GM21360 (cell line): ENCODE data around the gene OSGEP.

Source experiments
- ATAC-seq: cut with Tn5 transposase; IDR thresholded peaks from one replicate; pipeline ENCODE4 v1.9.1; 2021; ENCODE audit warnings: mild to moderate bottlenecking, moderate library complexity; ENCODE audit not compliant: unreplicated experiment

OSGEP gene

GRCh38 chr14:20454516-20455354, at the start of gene OSGEP, which contains the start of gene APEX1:
Gene OSGEP, minus strand, starts transcription at chr14:20454812. Its CDS starts 129 bp downstream, at chr14:20454683.
Gene APEX1, plus strand, starts transcription at chr14:20455226. Its CDS starts 420 bp downstream, at chr14:20455646.
- peak; percentile 83 for ATAC-seq

DNA sequence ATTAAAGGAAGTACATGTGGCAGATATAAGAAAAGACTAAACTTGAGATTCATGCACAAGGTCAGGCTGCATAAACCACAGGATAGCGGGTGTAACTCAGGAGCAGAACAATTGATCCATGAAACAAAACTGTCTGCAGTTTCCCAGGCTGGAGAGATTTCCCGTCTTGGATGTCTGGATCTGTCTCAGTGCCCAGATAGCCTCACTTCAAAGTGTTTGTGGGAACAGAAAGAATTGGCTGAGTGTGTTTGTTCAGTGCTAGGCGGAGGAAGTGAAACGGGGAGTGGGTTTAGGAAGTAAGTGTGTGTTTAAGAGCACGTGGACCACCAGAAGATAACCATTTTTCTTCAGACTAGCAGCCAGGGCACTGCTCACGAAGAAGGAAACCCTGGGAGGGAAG, 49.3 kb upstream of the OSGEP start:
- no peak for ATAC-seq

DNA sequence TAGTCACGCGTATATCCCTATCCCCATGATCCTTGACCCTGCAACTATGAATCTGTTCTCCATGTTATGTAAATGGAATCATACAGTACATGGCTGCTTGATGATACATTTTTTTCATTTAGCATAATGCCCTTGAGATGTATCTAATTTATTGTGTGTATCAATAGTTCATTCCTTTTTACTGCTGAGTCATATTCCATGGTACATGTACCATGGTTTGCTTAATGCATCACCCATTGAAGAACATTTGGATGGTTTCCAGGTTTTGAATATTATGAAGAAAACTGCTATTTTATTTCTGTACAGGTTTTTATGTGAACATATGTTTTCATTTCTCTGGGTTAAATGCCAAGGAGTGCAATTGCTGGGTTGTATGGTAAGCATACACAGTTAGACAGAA, 46.7 kb upstream of the OSGEP start:
- ATAC-seq, result no peak

- no peak for ATAC-seq
Observed at GRCh38 chr14:20499881-20500280, 45.3 kb upstream of the OSGEP start.

DNA sequence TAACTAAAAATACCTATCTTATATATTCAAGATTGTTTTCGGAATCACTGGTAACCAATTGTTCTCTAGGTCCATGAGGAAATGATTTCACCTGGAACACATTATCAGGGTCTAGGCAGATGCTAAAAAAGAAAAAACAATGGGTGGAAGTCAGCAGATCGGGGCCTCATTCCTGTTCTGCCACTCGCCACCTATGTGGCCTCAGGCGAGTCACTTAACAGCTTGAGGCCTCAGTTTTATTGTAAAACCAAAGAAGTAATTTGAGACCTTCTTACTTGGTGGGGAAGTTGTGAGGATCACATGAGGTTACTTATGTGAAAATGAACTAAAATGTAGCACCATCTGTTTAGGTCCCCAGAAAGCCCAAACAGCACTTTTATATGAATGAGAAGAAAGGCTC, 44.5 kb upstream of the OSGEP start:
- no peak for ATAC-seq

DNA sequence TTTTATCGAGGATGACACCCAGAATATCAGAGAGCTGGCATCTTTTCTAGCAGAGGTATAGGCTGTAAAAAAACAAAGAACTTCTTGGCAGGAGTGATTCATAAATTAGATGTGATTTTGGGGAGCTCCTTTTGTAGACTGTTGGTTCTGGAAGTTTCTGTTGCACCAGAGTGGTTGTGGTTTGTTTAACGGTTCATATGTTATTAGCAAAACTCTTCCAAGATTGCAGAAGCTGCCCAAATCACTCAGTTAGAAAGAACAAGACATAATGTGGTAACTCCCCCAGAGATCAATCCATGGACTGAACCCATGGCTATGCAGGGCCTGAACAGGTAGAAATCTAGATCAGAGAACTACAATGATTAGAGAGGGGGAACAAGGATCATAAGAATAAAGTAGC, 44.0 kb upstream of the OSGEP start:
- no peak for ATAC-seq

DNA sequence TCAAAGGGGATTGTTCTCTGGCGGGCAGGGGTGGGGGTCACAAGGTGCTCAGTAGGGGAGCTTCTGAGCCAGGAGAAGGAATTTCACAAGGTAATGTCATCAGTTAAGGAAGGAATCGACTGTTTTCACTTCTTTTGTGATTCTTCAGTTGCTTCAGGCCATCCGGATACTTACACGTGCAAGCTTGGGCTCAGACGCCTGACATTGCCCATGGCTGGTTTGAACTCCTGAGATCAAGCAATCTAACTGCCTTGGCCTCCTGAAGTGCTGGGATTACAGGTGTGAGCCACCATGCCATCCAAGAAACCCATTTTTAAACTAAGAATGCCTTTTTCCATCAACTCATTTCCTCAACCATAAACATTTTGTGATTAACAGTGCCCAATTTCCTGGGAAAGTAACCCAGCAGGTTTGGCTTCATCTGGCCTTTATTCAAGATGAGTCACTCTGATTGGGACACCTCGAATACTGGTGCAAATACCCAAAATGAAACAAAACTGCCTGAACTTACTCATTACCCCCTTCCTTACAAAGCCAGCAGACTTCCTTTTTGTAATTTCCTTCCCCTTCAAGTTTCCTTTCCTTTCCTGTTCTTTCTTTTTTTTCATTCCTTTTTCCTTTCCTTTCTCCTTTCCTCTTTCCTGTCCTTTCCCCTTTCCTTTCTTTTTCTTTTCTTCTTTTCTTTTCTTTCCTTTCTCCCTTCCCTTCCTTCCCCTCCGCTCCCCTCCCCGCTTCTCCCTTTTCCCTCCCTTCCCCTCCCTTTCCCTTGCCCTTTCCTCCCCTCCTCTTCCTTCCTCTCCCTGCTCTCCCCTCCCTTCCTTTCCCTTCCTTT, 40.5 kb upstream of the OSGEP start:
- ATAC-seq, result no peak

DNA sequence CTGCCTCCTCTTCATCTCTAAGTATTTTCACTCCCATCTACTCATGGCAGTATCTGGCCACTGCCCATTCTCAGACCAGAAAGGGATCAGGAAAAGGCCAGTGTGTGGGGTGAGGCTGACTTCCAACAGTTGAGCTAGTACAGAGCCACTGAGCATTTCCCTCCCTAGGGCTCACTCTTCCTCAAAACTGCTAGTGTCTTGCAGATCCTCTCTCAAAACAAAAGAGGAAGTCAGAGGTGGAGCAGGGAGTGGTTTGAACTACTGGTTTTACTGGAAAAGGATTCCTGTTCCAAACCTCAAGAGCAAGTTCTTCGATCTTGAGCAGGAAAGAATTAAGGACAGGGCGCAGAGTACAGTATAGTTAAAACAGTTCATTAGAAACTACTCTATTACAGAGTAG, 39.0 kb upstream of the OSGEP start:
- ATAC-seq, result no peak

- ATAC-seq, result no peak
Observed at GRCh38 chr14:20492486-20492885, 37.9 kb upstream of the OSGEP start.

DNA sequence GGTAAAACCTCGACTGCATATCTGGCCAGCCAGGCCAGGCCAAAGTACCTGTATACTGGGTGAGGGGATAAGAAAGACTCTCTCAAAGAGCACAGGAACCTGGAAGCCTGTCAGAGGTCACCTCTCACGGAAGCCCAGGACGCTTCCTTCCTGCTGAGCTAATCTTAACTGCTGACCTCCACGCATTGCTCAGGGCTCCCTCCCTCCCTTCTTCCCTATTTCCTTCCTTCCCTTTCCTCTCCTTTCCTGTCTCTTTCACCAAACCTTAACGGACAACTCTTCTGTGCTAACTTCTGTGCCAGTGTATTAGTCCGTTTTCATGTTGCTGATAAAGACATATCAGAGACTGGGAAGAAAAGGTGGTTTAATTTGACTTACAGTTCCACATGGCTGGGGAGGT, 36.0 kb upstream of the OSGEP start:
- ATAC-seq, result no peak

GRCh38 chr14:20489093-20489994, 34.7 kb upstream of the OSGEP start:
- ATAC-seq, result peak; percentile 36

DNA sequence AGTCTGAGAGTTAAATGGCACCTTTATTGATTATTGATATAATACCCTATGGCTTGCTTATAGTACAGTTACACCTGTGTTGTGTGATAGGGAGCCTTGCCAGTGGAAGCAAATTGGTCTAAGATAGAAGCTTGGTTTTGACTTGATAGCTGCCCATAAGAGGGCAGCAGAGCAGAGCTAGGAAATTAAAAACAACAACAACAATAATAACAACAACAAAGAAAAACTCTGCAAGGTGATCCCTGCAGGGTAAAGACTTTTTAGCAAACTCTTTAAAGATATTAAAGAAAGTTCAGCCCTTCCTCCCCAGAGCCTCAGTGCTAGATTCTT, 32.7 kb upstream of the OSGEP start:
- no peak for ATAC-seq

DNA sequence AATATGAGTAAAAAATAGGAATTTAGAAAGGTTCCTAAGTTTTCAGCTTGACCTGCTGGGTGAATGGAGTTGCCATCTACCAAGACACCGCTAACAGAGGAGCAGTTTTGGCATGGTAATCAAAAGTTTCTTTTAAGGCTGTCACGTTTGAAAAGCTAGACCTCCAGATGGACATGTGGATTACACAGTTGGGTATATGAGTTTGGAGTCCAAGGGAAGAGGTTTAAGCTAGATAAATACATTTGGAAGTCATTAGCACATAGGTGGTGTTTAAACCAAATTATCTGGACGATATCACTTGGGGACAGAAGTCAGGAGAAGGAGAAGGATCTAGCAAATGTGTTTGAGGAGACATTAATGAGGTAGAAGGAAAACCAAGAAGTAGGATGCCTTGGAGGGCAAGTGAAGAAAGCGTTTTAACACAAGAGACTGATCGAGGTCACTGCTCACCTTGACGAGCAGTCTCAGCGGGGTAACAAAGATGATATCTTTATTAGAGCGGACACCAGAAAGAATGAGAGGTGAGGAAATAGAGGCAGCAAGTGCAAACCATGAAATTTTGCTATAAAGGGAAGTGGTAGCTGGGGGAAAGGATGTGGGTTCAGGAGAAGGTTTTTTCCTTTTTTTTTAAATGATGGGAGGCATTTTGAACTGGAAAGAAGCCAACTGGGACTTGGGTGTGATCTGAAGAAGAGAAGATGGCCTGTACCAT, 32.2 kb upstream of the OSGEP start:
- no peak for ATAC-seq

- no peak for ATAC-seq
Observed at GRCh38 chr14:20485900-20486299, 31.3 kb upstream of the OSGEP start.

- no peak for ATAC-seq
Observed at GRCh38 chr14:20482382-20482781, 27.8 kb upstream of the OSGEP start.

- ATAC-seq, result no peak
Observed at GRCh38 chr14:20478894-20479293, 24.3 kb upstream of the OSGEP start.

- ATAC-seq, result no peak
Observed at GRCh38 chr14:20477211-20477876, 22.7 kb upstream of the OSGEP start.

DNA sequence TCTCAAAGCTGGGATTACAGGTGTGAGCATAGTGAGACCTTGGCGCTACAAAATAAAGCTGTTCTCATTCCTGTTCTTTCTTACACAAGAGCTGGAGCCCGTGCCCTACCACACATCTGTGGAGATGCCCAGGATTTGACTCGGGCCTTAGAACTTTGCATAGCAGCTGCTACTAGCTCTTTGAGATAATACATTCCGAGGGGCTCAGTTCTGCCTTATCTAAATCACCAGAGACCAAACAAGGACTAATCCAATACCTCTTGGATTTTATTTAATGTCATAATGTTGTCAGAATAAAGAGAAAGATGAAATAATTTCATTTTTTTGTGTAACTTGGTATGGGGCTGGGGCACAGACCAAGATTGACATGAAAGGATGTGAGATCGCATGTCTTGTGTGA, 22.2 kb upstream of the OSGEP start:
- ATAC-seq, result no peak

GRCh38 chr14:20472536-20473169, 18.0 kb upstream of the OSGEP start:
- ATAC-seq, result no peak

GRCh38 chr14:20470603-20470901, 15.9 kb upstream of the OSGEP start:
- no peak for ATAC-seq
